MM.1S (cell line): ENCODE measurements around the gene SLC12A7.

ENCODE experiments used
- DNase-seq: peaks from one replicate; pipeline ENCODE4 v3.0.0-alpha.2; 2015
- H2AFZ ChIP-seq: fragments of 300-600 bp; sonication (generic); 2 replicates; pipeline ENCODE4 v1.6.0; 2016; ENCODE audit warnings: antibody characterized with exemption, low read length
- H3F3A ChIP-seq: fragments of 300-600 bp; sonication (generic); 2 replicates; pipeline ENCODE4 v1.6.1; 2016; ENCODE audit warnings: mild to moderate bottlenecking, antibody characterized with exemption, low read length, moderate library complexity, mixed read lengths; ENCODE audit not compliant: insufficient read depth
- H3K27ac ChIP-seq: fragments of 300-600 bp; sonication (generic); 2 replicates; pipeline ENCODE4 v1.5.1; 2016; ENCODE audit warnings: mild to moderate bottlenecking, low read length
- H3K27me3 ChIP-seq: fragments of 300-600 bp; sonication (generic); replicated peaks from 2 replicates; pipeline ENCODE4 v1.6.0; 2016; ENCODE audit warnings: low read length; ENCODE audit not compliant: insufficient read depth
- H3K36me3 ChIP-seq: fragments of 300-600 bp; sonication (generic); replicated peaks from 2 replicates; pipeline ENCODE4 v1.6.1; 2016; ENCODE audit warnings: mild to moderate bottlenecking, low read length, mixed read lengths; ENCODE audit not compliant: insufficient read depth
- H3K4me1 ChIP-seq: fragments of 300-600 bp; sonication (generic); 2 replicates; pipeline ENCODE4 v1.6.1; 2016; ENCODE audit warnings: low read length, mixed read lengths
- H3K4me2 ChIP-seq: fragments of 300-600 bp; sonication (generic); 2 replicates; pipeline ENCODE4 v1.6.0; 2016; ENCODE audit warnings: low read depth, low read length
- H3K4me3 ChIP-seq: fragments of 300-600 bp; sonication (generic); 2 replicates; pipeline ENCODE4 v1.5.1; 2016; ENCODE audit warnings: low read length, mixed read lengths
- H3K79me2 ChIP-seq: fragments of 300-600 bp; sonication (generic); 2 replicates; pipeline ENCODE4 v1.6.1; 2016; ENCODE audit warnings: mixed run types, low read length, mixed read lengths
- H3K9ac ChIP-seq: fragments of 300-600 bp; sonication (generic); 2 replicates; pipeline ENCODE4 v1.6.1; 2016; ENCODE audit warnings: low read length, mixed read lengths
- H3K9me2 ChIP-seq: fragments of 300-600 bp; sonication (generic); replicated peaks from 2 replicates; pipeline ENCODE4 v1.6.1; 2016; ENCODE audit warnings: mild to moderate bottlenecking, low read length, mixed read lengths; ENCODE audit not compliant: insufficient read depth
- H3K9me3 ChIP-seq: fragments of 300-600 bp; sonication (generic); replicated peaks from 2 replicates; pipeline ENCODE4 v1.6.1; 2016; ENCODE audit warnings: mild to moderate bottlenecking, low read length, mixed read lengths; ENCODE audit not compliant: insufficient read depth
- H4K20me1 ChIP-seq: fragments of 300-600 bp; sonication (generic); 2 replicates; pipeline ENCODE4 v1.6.1; 2016; ENCODE audit warnings: mild to moderate bottlenecking, low read length, moderate library complexity, mixed read lengths; ENCODE audit not compliant: insufficient read depth
- EZH2 ChIP-seq: fragments of 300-600 bp; sonication (generic); optimal IDR thresholded peaks from 2 replicates; pipeline ENCODE3; 2017; ENCODE audit warnings: low read depth, mild to moderate bottlenecking, antibody characterized with exemption, low read length, mixed read lengths
- EZH2phosphoT487 ChIP-seq: fragments of 300-600 bp; sonication (generic); IDR thresholded peaks from 2 replicates; pipeline ENCODE4 v1.6.1; 2018; ENCODE audit warnings: antibody characterized with exemption, low read length
- TF ChIP-seq, protein P1 (sequence below): fragments of 300-600 bp; sonication (generic); IDR thresholded peaks from 2 replicates; pipeline ENCODE4 v1.5.1; 2016; ENCODE audit warnings: antibody characterized with exemption, low read length, mixed read lengths

Gene SLC12A7

DNA sequence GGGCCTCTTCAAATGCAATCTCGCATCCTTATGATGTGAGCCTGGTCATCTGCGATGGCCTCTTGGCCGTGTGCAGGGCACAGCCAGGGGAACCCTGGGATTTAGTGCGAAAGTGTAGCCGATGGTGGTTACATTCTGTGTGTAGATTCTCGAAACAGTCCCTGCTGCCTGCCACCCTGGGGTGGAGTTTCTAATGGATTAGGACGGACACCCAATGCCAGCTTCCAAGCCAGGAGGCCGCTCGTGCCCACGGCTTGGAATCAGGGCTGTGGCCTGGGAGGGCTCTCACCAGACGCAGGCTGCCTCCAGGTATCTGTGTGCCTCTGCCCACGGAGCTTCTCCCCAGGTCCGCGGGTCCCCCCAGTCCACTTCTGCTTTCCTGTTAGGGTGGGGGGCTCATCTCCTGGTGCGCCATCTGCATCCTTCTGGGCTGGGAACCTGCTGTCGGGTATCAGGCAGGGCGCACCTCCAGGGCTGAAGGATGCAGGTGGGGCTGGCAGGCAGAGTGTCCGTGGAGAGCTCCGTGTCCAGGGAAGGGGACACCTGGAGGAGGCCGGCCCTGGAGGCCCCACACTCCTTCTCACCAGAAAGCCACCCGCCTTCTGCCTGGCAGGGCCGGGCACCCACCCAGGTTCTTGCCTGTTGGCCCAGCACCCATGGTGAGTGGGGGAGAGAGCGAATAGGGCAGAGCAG is 3.4 kb upstream of the SLC12A7 start:
- Histone ChIP-seq H3K4me1 (peaks cover 5% of the 10 kb centered on the region), H3F3A (peaks cover 4% of the 10 kb centered on the region), H3K9ac (no peak overlapping the region), H3K27me3 (peaks cover 22% of the 10 kb centered on the region), H4K20me1 (no peaks in the 10 kb centered on the region), H3K4me2 (no peak overlapping the region), H3K9me3 (no peaks in the 10 kb centered on the region), H2AFZ (no peak overlapping the region), H3K4me3 (no peak overlapping the region), H3K9me2 (no peaks in the 10 kb centered on the region), H3K79me2 (peaks cover 13% of the 10 kb centered on the region), H3K36me3 (no peaks in the 10 kb centered on the region), H3K27ac (no peak overlapping the region)
- DNase-seq, result no peak
- TF ChIP-seq EZH2phosphoT487, result no peak
- no peak for TF ChIP-seq EZH2

DNA sequence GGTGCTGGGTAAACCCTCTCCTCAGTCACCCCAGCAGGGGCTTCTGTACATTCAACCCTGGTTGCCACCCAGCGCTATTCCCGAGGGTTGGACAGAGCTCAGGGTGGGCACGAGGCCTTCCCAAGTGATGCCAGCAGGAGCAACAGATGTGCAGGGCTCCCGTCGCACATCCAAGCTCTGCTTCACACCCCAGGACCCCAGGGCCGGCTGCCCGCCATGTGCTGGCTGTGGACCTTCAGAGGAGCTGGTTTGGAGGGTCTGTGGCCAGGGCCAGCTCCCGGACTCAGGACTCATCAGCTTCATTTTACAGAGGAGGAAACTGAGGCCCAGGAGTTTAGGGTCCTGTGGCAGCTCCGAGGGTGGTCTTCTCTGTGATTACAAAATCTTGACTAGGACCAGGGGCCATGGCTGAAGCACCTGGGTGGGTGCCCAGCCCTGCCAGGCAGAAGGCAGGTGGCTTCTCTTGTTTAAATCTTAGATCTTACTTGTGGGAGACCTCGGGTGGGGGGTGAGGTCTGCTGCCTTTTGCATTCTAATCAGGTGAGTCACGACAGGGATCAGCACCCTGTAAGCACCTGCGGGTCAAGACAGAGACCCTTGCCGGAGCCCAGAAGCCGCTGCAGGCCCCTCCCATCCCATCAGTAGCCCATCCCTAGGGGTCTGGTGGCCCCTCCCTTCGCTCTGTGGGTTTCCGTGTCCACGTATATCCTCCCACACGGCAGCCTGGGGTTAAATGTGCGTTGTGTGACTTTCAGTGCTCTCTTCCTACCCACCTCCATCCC is 2.1 kb upstream of the SLC12A7 start:
- Histone ChIP-seq H3K4me2 (no peak overlapping the region), H3K9ac (no peak overlapping the region), H3K4me1 (peaks cover 5% of the 10 kb centered on the region), H3K79me2 (peaks cover 26% of the 10 kb centered on the region), H3F3A (peaks cover 4% of the 10 kb centered on the region), H2AFZ (no peak overlapping the region), H3K9me3 (no peaks in the 10 kb centered on the region), H3K4me3 (no peak overlapping the region), H3K36me3 (no peaks in the 10 kb centered on the region), H4K20me1 (no peaks in the 10 kb centered on the region), H3K27ac (peak overlapping the region; percentile 85; the same call in 1 of the 2 replicates), H3K27me3 (peaks cover 18% of the 10 kb centered on the region), H3K9me2 (no peaks in the 10 kb centered on the region)
- TF ChIP-seq EZH2, result no peak
- TF ChIP-seq, protein P1, sequence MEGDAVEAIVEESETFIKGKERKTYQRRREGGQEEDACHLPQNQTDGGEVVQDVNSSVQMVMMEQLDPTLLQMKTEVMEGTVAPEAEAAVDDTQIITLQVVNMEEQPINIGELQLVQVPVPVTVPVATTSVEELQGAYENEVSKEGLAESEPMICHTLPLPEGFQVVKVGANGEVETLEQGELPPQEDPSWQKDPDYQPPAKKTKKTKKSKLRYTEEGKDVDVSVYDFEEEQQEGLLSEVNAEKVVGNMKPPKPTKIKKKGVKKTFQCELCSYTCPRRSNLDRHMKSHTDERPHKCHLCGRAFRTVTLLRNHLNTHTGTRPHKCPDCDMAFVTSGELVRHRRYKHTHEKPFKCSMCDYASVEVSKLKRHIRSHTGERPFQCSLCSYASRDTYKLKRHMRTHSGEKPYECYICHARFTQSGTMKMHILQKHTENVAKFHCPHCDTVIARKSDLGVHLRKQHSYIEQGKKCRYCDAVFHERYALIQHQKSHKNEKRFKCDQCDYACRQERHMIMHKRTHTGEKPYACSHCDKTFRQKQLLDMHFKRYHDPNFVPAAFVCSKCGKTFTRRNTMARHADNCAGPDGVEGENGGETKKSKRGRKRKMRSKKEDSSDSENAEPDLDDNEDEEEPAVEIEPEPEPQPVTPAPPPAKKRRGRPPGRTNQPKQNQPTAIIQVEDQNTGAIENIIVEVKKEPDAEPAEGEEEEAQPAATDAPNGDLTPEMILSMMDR, result no peak
- no peak for TF ChIP-seq EZH2phosphoT487
- DNase-seq, result no peak

DNA sequence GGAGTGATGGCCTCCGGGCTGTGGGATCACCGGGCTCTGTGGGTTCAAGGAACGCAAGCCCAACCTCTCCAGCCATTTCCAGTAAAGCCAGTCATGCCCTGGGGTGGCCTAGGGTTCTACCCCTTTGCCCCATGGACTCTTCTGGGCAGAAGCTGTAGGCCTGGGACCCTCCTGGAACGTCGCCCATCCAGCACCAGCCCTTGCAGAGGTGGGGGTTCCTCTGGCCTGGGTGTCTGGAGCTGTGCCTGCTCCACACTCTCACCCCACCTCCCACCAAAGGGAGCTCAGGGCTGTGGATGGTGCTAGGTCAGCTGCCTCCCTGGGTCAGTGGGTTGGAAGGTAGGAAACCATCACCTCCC is 1.4 kb upstream of the SLC12A7 start:
- H3F3A ChIP-seq, result peaks cover 4% of the 10 kb centered on the region
- no peak overlapping the region for H3K4me2 ChIP-seq
- H3K4me1 ChIP-seq, result peaks cover 5% of the 10 kb centered on the region
- no peaks in the 10 kb centered on the region for H3K9me3 ChIP-seq
- H2AFZ ChIP-seq, result no peak overlapping the region
- no peak for DNase-seq
- no peaks in the 10 kb centered on the region for H3K9me2 ChIP-seq
- H4K20me1 ChIP-seq, result no peaks in the 10 kb centered on the region
- H3K27ac ChIP-seq, result peak overlapping the region; percentile 85; the same call in 1 of the 2 replicates
- H3K9ac ChIP-seq, result peak overlapping the region; percentile 15; the same call in 1 of the 2 replicates
- no peak overlapping the region for H3K4me3 ChIP-seq
- no peaks in the 10 kb centered on the region for H3K36me3 ChIP-seq
- TF ChIP-seq EZH2 (no peak), EZH2phosphoT487 (no peak)
- TF ChIP-seq, protein P1, result no peak
- H3K79me2 ChIP-seq, result peaks cover 32% of the 10 kb centered on the region
- peaks cover 12% of the 10 kb centered on the region for H3K27me3 ChIP-seq
